ENCODE data around the gene ST6GALNAC6. TPM values are rescaled to one million over a fixed set of nuclear protein-coding genes. Genes with fewer than 3 reads are reported as not detected.
A peak's percentile ranks its signal among the peaks of the same experiment; 100 is the strongest.

ST6GALNAC6 gene
- polyA plus RNA-seq, 3 donors: 8.2 to 14.4 (median 12.0) TPM

DNA sequence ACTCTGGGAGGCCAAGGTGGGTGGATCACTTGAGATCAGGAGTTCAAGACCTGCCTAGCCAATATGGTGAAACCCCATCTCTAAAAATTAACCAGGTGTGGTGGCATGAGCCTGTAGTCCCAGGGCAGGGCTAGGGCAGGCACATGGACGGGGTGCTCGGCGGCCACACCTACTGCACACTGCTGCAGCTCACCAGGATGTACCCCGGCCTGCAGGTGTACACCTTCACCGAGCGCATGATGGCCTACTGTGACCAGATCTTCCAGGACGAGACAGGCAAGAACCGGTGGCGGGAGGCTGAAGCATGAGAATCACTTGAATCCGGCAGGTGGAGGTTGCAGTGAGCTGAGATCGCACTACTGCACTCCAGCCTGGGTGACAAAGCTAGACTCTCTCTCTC lies 14.3 kb upstream of the ST6GALNAC6 start:
- Histone ChIP-seq H3K27me3 (ENCODE audit: control insufficient read depth in 2 of 2, insufficient read depth in 2 of 2, low read length in 2 of 2) (no peaks in the 10 kb centered on the region), H3K9me3 (replicated peaks in 1 of 2; ENCODE audit: control insufficient read depth in 1 of 2, insufficient read depth in 1 of 2, low read length in 2 of 2) (no peaks in the 10 kb centered on the region), H3K4me1 (ENCODE audit: control insufficient read depth in 1 of 2, insufficient read depth in 2 of 2, low read length in 2 of 2) (peaks cover 29 to 36% of the 10 kb centered on the region in 2 donors), H3K27ac (ENCODE audit: low read depth in 1 of 2, low read length in 2 of 2) (no peak overlapping the region), H3K4me3 (replicated peaks in 1 of 3; ENCODE audit: low read depth in 2 of 3, low read length in 3 of 3) (no peak overlapping the region), H3K4me2 (replicated peaks; ENCODE audit: extremely low read depth, low read length, poor library complexity, severe bottlenecking) (no peak overlapping the region), H3K79me2 (ENCODE audit: insufficient read depth, low read length) (no peaks in the 10 kb centered on the region), H3K36me3 (replicated peaks in 1 of 2; ENCODE audit: control insufficient read depth in 1 of 2, insufficient read depth in 2 of 2, low read length in 2 of 2) (peaks cover 12 to 30% of the 10 kb centered on the region in 2 donors), H3K9ac (ENCODE audit: insufficient read depth, low read length, poor library complexity, severe bottlenecking) (no peak overlapping the region), H4K20me1 (ENCODE audit: insufficient read depth, low read length) (no peaks in the 10 kb centered on the region), H2AFZ (ENCODE audit: insufficient read depth, low read depth, low read length, poor library complexity, severe bottlenecking) (no peak overlapping the region)
- no peak for TF ChIP-seq CTCF (IDR thresholded peaks at IDR 0.05)
- DNase-seq: peak in 1 of 3 donors; percentile 2
- WGBS (ENCODE audit: insufficient coverage): 100% methylated on average over 11 of the region's 11 CpGs
- H3K4me1 Mint-ChIP-seq: peaks cover 38% of the 10 kb centered on the region
- no peak overlapping the region for H3K4me3 Mint-ChIP-seq
- H3K9me3 Mint-ChIP-seq: peaks cover 0 to 1% (median 0%) of the 10 kb centered on the region in 7 donors
- intact Hi-C loops (cut with micrococcal nuclease): no loop called here
- peaks cover 0 to 8% (median 6%) of the 10 kb centered on the region in 3 donors for H3K27me3 Mint-ChIP-seq (ENCODE audit: low read depth in 3 of 3)
- peaks cover 31 to 35% of the 10 kb centered on the region in 2 donors for H3K36me3 Mint-ChIP-seq
- peak overlapping the region in 1 of 7 donors; percentile 61 for H3K27ac Mint-ChIP-seq

GRCh38 chr9:127912882-127913281 lies 13.5 kb upstream of the ST6GALNAC6 start:
- DNase-seq: peak in 1 of 3 donors; percentile 2
- peaks cover 34 to 35% of the 10 kb centered on the region in 2 donors for H3K36me3 Mint-ChIP-seq
- H3K27ac Mint-ChIP-seq: peak overlapping the region in 2 of 7 donors; percentile 46 to 68
- 94% methylated on average over 3 of the region's 5 CpGs for WGBS (ENCODE audit: insufficient coverage)
- H3K4me1 ChIP-seq (ENCODE audit: control insufficient read depth in 1 of 2, insufficient read depth in 2 of 2, low read length in 2 of 2): peaks cover 21 to 28% of the 10 kb centered on the region in 2 donors
- no peak overlapping the region for H3K4me3 Mint-ChIP-seq
- H3K27me3 ChIP-seq (ENCODE audit: control insufficient read depth in 2 of 2, insufficient read depth in 2 of 2, low read length in 2 of 2): no peaks in the 10 kb centered on the region
- H3K27me3 Mint-ChIP-seq (ENCODE audit: low read depth in 3 of 3): peaks cover 0 to 8% (median 6%) of the 10 kb centered on the region in 3 donors
- peaks cover 12 to 38% of the 10 kb centered on the region in 2 donors for H3K36me3 ChIP-seq (replicated peaks in 1 of 2; ENCODE audit: control insufficient read depth in 1 of 2, insufficient read depth in 2 of 2, low read length in 2 of 2)
- no peak overlapping the region for H3K9ac ChIP-seq (ENCODE audit: insufficient read depth, low read length, poor library complexity, severe bottlenecking)
- intact Hi-C loops (cut with micrococcal nuclease): no loop called here
- H4K20me1 ChIP-seq (ENCODE audit: insufficient read depth, low read length): no peaks in the 10 kb centered on the region
- H2AFZ ChIP-seq (ENCODE audit: insufficient read depth, low read depth, low read length, poor library complexity, severe bottlenecking): no peak overlapping the region
- no peak overlapping the region for H3K27ac ChIP-seq (ENCODE audit: low read depth in 1 of 2, low read length in 2 of 2)
- H3K79me2 ChIP-seq (ENCODE audit: insufficient read depth, low read length): no peaks in the 10 kb centered on the region
- no peak for TF ChIP-seq CTCF (IDR thresholded peaks at IDR 0.05)
- H3K4me1 Mint-ChIP-seq: peaks cover 30% of the 10 kb centered on the region
- H3K9me3 Mint-ChIP-seq: peaks cover 0 to 1% (median 0%) of the 10 kb centered on the region in 7 donors
- H3K4me3 ChIP-seq (replicated peaks in 1 of 3; ENCODE audit: low read depth in 2 of 3, low read length in 3 of 3): no peak overlapping the region
- no peaks in the 10 kb centered on the region for H3K9me3 ChIP-seq (replicated peaks in 1 of 2; ENCODE audit: control insufficient read depth in 1 of 2, insufficient read depth in 1 of 2, low read length in 2 of 2)
- no peak overlapping the region for H3K4me2 ChIP-seq (replicated peaks; ENCODE audit: extremely low read depth, low read length, poor library complexity, severe bottlenecking)
